GM18909 (cell line): ENCODE measurements around the gene APBB2.

Source experiments
- ATAC-seq: cut with Tn5 transposase; IDR thresholded peaks from one replicate; pipeline ENCODE4 v1.9.1; 2021; ENCODE audit warnings: mild to moderate bottlenecking; ENCODE audit not compliant: unreplicated experiment, poor library complexity

APBB2 gene

GRCh38 chr4:40992472-40993295 is 221.7 kb downstream of the APBB2 start:
- peak; percentile 75 for ATAC-seq

GRCh38 chr4:40991908-40992307 is 222.4 kb downstream of the APBB2 start:
- ATAC-seq, result peak; percentile 60

- ATAC-seq, result peak; percentile 20
These were observed 223.5 kb downstream of the APBB2 start for GRCh38 chr4:40990899-40991265.

GRCh38 chr4:40990236-40990898 is 224.0 kb downstream of the APBB2 start:
- ATAC-seq, result peak; percentile 24

- no peak for ATAC-seq
These were observed 227.2 kb downstream of the APBB2 start for GRCh38 chr4:40987151-40987550.

- no peak for ATAC-seq
These were observed 228.0 kb downstream of the APBB2 start for GRCh38 chr4:40986375-40986774.

- ATAC-seq, result no peak
These were observed 230.3 kb downstream of the APBB2 start for GRCh38 chr4:40984051-40984450.

GRCh38 chr4:40980318-40980883 is 233.9 kb downstream of the APBB2 start:
- peak; percentile 68 for ATAC-seq

- ATAC-seq, result no peak
These were observed 235.8 kb downstream of the APBB2 start for GRCh38 chr4:40978548-40978947.

- ATAC-seq, result peak; percentile 44
These were observed 238.0 kb downstream of the APBB2 start for GRCh38 chr4:40976343-40976742.

GRCh38 chr4:40972722-40973121 is 241.6 kb downstream of the APBB2 start:
- no peak for ATAC-seq

GRCh38 chr4:40971338-40971737 is 243.0 kb downstream of the APBB2 start:
- no peak for ATAC-seq

GRCh38 chr4:40969501-40969900 is 244.8 kb downstream of the APBB2 start:
- no peak for ATAC-seq

GRCh38 chr4:40967550-40967949 is 246.8 kb downstream of the APBB2 start:
- ATAC-seq, result no peak

GRCh38 chr4:40966091-40966490 is 248.3 kb downstream of the APBB2 start:
- no peak for ATAC-seq

GRCh38 chr4:40963897-40964478 is 250.4 kb downstream of the APBB2 start:
- ATAC-seq, result no peak

GRCh38 chr4:40962551-40963180 is 251.7 kb downstream of the APBB2 start:
- ATAC-seq, result no peak

- no peak for ATAC-seq
These were observed 253.4 kb downstream of the APBB2 start for GRCh38 chr4:40960941-40961340.

- ATAC-seq, result no peak
These were observed 257.1 kb downstream of the APBB2 start for GRCh38 chr4:40957281-40957680.

- ATAC-seq, result no peak
These were observed 257.6 kb downstream of the APBB2 start for GRCh38 chr4:40956721-40957255.
